OCI-LY7 (cell line): ENCODE results near the gene KCNK15.

ENCODE experiments used
- CTCF ChIP-seq: fragments of 200-600 bp; sonication (generic); conservative IDR thresholded peaks from 2 replicates; pipeline ENCODE4 v1.5.1; 2014; ENCODE audit warnings: mild to moderate bottlenecking, antibody characterized with exemption, low read length, moderate library complexity, mixed read lengths
- EZH2phosphoT487 ChIP-seq: fragments of 200-600 bp; sonication (generic); IDR thresholded peaks from 2 replicates; pipeline ENCODE4 v1.6.1; 2018; ENCODE audit warnings: low read depth, borderline replicate concordance, mild to moderate bottlenecking, mixed run types, antibody characterized with exemption, low read length, moderate library complexity, mixed read lengths

- TF ChIP-seq CTCF (no peak), EZH2phosphoT487 (no peak)
These were observed 15.8 kb downstream of the KCNK15 start for GRCh38 chr20:44761423-44761822.
